DMS53 (cell line): ENCODE results near the gene RASGRF1.
A peak's percentile ranks its signal among the peaks of the same experiment; 100 is the strongest.
"Not testable (repeated sequence)": the region's sequence is repeated elsewhere in the genome, so short reads cannot be mapped to it uniquely, and the experiment has no call there.

Source experiments
- DNase-seq: peaks from one replicate; lab custom pipeline; 2025; lab: John Stamatoyannopoulos, UW

Gene RASGRF1, protein sequence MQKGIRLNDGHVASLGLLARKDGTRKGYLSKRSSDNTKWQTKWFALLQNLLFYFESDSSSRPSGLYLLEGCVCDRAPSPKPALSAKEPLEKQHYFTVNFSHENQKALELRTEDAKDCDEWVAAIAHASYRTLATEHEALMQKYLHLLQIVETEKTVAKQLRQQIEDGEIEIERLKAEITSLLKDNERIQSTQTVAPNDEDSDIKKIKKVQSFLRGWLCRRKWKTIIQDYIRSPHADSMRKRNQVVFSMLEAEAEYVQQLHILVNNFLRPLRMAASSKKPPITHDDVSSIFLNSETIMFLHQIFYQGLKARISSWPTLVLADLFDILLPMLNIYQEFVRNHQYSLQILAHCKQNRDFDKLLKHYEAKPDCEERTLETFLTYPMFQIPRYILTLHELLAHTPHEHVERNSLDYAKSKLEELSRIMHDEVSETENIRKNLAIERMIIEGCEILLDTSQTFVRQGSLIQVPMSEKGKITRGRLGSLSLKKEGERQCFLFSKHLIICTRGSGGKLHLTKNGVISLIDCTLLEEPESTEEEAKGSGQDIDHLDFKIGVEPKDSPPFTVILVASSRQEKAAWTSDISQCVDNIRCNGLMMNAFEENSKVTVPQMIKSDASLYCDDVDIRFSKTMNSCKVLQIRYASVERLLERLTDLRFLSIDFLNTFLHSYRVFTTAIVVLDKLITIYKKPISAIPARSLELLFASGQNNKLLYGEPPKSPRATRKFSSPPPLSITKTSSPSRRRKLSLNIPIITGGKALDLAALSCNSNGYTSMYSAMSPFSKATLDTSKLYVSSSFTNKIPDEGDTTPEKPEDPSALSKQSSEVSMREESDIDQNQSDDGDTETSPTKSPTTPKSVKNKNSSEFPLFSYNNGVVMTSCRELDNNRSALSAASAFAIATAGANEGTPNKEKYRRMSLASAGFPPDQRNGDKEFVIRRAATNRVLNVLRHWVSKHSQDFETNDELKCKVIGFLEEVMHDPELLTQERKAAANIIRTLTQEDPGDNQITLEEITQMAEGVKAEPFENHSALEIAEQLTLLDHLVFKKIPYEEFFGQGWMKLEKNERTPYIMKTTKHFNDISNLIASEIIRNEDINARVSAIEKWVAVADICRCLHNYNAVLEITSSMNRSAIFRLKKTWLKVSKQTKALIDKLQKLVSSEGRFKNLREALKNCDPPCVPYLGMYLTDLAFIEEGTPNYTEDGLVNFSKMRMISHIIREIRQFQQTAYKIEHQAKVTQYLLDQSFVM (N-terminal part only)

DNA sequence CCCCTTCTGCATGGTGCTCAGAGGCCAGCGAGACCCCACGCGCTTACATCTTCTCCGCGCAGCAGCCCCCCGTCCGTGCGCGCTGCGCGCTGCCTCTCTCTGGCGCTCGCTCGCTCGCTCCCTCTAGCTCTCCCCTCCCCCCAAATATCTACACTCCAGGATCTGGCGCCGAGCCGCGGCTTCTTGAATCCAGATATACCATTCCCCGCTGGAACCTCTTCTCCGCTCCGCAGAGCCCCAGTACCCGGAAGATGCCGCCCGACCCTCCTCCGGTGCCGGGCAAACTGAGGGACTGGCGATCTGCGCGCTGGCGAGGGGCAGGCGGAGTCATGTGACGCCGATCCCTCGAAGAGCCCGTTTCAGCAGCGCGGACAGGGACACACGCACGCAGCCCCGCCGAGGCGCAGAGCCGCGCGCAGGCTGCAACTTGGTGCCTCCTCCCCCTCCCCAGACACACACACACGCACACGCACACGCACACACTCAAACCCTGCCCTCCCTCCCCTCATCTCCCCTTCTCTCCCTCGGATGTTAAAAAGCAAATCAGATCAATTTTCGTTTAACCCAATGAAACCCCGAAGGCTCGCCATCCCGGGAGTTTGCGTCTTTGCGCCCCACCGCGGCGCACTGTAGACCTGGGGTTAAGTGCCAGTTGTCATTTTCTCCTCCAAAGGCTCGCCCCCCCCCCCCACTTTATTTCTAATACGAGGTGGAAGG is at the start of gene RASGRF1:
TSS of gene RASGRF1 (minus strand) at position 294 of the 717 bp plus-strand sequence. CDS start at position 12, 282 bp downstream.
- DNase-seq: no peak

DNA sequence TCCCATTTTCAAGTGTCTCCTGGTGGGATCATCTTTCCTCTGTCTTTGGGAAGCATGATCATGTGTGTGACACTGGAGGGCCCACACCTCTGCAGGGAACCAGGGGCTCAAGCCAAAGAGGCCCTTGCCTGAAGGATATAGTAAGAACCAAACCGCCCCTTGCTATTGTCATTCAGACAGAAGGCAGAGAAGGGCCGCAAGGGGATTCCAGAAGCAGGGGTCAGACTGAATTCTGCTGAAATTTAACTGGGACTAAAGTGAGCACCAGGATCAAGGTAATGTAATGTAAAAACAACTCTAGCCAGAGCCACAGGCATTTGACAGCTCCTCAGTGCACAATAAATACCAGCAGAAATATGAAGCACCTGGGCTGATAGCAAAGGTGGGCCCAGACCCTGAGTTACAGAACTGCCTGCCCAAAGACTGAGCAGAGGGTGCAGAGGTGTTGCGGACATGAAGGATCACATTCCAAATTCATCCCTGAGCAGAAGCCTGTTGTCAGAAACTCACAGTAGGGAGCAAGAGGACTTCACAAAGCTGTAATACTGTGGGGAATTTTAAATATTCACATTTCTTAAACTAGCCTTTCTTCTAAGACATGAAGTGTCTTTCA is 46.0 kb upstream of the RASGRF1 start:
- no peak for DNase-seq

DNA sequence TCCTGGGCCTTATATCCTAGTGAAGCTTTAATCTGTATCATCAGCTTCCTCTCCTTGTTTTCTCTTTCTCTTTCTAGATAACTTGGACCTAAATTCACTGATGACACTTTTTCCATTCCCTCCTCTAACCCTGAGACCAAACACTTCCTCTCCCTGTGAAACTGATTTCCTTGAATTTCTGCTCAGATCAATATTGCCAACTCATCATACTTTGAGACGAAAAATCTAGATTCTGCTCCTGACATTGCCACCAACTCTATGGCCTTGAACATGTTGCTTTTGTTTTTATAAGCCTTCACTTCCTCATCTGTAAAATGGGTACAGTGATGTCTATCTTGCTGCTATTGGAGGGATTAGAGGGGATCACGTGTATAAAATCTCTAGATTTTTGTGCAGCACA is 42.7 kb upstream of the RASGRF1 start:
- no peak for DNase-seq

DNA sequence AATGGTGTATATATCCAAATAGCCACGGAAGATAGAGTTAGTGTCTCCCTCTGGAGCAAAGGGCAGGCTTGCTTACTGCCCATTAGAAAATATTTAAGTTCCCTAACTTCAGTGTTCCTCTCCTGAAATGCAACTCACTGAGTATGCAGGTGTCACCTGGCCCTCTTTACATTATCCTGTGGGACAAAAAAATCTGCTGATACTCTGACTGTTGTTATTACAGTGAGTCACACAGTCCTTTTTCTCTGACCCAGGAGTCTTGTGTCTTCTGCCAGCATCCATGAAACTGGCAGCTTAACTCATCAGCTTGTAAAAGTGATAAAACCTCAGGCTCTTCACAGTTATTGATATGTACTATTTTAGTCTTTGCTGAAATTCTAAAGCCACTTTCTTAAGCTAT is 42.2 kb upstream of the RASGRF1 start:
- peak; percentile 3 for DNase-seq

DNA sequence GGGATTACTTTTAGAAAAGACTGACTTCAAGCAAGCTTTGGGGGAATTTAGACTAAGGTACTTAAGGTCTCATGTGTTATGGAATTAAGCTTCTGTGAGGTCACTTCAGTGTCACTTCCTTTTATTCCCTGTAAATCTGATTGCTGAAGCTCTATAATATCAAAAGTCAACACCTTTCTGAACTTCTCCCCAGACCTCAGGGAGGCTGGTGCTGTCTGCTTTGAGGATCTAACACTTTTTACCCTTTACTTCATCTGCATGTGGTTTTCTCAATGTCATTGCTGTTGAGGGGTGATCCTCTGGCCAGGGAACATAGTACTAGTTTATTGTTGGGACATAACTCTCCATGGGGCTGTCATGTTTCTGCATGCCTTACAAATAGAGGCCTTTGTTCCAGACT is 41.8 kb upstream of the RASGRF1 start:
- no peak for DNase-seq

DNA sequence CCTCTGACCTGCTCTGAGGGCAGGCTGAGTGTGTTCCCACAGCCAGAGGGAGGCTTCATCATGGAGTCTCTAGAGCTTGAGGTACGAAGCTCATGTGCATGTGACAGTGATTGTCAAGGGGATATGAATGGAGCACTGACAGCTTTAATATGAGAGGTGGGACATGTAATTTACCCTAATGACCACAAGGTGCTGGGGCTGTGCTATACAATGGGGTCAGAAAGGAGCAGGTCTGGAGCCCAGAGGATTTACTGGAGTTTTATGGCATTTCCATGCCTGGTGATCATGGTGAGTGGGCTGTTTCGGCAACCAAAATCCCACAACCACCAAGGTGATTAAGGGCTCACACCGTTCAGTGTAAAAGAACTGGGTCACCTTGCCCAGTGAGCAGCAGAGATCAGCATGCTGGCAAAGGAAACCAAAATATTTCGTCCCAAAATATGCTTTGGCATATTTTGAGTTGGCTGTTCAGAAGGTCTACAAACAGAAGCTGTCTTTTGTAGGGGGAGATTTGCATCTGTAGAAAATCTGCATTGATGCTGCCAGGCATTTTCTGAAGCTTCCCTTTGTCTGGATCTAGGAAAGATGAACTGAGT is 40.1 kb upstream of the RASGRF1 start:
- DNase-seq: peak; percentile 6

DNA sequence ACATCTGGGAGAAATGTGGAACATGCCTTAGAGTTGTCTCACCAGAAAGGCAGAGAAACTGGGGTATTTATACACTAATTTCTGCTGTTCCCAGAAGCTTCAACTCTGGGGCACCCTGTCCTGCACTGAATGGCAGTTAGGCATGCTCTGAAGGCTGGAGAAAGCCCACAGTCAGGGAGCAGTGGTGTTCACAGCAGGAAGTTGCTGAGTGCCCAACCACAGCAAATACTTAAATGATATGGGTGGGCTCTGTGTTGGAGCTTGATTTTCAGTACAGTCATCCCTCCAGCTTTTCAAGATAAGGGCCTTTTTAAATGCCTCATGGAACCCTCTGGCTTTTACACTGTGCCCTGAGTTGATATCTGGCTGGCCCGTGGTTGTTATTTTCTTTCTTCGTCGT is 38.7 kb upstream of the RASGRF1 start:
- DNase-seq: no peak

DNA sequence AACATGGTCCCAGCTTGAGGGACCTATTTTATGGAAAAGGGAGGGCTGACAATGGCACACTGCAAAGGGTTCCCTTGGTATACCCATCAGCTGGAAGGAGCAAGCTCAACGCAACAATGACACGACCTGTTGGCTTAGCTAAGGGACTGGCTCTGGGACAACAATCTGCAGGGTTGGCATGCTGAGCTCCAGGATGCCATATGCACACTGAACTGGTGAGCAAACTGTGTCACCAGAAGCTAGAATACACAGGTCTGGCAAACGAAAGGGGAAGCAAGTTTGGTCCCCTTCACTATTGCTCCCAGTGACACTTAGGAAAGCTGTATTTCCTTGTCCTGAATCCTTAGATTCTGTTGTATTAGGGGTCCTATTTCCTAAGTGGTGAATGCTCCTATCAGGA is 38.0 kb upstream of the RASGRF1 start:
- no peak for DNase-seq

DNA sequence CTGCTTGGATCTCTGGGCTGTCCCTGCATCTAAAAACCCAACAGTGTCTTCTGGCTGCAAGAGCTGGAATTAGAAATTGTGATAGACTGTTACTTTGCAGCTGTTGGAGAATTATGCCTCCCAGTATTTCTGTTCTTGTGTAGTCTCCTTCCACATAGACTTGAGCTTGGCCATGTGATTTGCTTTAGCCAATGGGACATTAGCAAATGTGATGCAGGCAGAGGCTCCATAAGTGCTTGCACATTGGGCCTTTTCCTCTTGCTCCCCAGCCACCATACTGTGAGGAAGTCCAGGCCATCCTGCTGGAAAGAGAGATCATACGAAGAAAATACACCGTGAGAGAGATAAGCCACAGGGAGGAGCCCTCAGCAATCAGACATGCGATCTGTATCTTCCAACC is 33.8 kb upstream of the RASGRF1 start:
- no peak for DNase-seq

DNA sequence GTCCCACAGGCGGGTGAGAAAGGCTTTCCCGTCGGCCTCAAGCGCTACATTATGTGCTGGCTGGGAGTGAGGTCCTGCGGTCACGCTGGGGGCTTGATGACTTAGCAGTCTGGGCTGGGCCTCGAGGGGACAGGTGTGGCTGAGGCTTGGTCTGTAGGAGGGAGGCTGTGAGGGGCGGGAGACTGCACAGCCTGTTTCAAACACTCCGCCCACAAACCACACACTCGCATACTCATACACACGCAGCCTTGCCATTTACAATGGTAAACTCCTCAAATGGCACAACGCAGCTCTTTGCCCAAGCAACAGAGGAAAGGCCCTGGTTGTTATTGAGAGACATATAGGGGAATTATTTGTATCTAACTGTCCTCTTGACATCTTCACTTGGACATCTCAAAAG is 32.4 kb upstream of the RASGRF1 start:
- DNase-seq: no peak

DNA sequence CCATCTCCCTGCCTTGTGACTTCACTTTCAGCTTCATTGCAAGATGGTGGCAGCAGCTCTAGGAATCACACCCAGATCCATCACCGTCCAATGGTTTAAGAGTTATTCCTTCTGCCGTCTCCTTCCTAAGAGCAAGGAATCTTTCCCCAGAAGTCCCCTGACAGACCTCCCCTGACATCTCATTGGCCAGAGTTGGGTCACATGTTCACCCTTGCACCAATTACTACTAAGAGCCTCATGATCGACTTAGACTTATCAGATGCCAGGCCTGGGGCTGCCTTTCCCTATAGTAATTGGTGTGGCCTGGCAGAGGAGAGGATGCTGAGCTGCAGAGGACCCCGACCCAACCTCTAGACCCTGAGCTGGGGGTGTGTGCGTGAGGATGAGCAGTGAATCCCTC is 31.8 kb upstream of the RASGRF1 start:
- no peak for DNase-seq

DNA sequence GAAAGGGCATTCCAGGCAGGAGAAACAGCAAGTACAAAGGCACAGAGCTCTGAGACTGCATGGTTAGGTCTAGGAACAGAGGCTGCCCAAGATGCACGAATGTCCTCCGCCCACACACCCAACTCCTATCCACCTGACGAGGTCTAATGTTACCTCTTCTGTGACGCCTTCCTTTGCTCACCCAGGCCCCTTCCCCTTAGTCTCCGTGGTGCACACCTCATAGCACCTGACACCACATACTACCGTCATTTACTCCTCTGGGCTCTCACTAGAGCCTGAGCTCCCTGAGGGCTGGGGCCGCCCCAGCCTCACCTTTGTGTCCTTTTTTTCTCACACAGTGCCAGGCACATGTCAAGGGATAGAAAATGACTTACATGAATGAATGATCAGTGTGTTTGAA is 31.0 kb upstream of the RASGRF1 start:
- DNase-seq: no peak

DNA sequence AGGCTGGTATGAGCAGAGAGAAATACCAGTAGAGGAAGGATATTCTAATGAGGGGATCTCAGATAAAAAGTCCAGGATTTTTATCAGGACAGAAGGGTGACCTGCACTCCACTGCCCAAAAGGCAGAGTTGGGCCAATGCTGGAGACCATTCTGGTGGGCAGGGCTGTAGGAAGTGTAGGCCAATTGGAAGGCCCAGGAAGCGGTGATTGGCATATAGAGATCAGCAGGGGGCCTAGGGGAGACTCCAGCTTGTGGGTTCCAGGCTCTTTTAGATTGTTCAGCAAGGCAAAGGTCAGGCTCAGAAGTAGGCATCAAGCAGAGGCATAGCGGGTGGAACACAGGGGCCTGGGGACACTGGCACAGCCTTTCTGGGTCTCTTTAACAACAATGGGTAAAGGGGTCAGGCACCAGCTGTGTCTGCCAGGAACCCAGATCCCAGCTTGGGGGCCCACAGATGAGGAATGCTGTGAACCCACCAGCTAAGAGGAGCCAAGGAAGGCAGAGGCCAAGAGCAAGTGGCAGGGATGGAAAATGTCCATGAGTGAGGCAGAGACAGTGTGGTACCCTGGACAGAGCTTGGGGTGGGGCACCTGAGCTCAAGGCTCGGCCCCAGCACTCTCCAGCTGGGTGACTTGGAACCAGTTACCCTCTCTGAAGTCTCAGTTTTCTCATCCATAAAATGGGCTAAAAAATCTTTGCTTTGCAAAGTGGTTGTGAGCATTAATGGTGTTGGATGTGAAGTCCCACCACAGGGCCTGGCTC is 27.0 kb upstream of the RASGRF1 start:
- DNase-seq: no peak

DNA sequence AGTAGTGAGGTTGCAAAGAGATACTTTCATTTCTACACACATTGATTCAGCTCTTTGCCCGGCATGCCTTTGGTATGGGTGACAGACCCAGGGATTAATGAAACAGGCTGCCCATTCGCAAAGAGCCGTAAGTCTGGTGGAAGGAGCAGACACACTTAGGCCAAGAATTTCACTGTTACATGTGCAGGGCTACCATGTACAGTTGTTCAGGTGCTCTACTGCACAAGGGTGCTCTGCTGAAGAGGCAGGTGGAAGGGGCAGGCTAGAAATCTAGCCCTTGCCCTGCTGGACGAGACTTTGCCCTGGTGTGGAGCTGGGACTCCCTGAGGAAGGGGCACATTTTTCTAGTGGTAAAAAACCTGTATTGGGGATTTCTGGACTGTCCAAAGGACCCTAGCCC is 26.2 kb upstream of the RASGRF1 start:
- DNase-seq: no peak

DNA sequence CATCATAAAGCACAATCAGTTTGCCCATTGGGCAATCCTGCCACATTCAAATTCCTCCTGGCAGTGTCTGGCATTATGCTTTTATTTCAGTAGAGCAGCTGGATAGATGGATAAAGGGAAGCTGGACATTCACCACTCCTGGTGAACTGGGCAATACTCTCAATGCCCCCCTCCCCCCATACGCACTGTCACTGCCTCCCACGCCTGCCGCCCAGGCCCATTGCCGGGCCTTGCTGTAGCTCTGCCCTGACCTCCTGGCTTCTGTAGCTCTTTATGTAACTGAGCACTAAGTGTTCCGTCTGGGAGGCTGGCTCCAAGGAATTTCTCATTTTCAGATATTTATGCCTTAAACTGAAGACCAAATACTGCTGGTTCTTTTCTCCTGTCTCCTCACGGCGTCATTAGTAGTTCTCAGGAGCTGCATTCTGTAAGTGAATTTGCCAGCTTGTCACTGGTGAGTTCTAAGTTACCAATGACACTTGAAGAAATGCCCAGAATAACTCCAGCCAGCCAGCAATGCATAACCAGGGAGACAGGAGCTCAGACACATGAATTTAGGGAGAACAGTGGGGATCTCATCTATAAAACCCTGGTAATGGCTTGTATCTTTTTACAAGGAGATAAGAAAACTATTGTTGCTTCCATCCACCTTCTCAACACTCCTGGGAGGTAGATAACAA is 25.5 kb upstream of the RASGRF1 start:
- no peak for DNase-seq

DNA sequence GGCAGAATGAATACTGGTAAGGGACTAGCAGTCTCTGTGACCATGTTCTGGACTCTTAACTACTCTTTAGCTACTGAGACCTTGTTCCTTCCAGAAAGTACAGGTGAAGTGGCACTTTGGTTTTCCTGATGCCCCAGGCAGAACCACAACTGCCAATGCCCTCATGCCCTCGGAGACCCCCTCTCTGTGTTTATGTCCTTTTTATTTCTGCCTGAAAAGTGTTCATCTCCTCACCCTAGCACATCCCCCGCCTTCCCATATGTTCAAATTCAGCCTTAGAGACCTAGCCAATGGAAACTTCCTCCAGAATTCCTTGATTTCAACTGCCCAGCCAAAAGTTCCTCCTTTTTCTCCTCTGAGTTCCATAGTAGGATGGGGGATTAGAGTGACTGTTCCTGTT is 23.3 kb upstream of the RASGRF1 start:
- no peak for DNase-seq

DNA sequence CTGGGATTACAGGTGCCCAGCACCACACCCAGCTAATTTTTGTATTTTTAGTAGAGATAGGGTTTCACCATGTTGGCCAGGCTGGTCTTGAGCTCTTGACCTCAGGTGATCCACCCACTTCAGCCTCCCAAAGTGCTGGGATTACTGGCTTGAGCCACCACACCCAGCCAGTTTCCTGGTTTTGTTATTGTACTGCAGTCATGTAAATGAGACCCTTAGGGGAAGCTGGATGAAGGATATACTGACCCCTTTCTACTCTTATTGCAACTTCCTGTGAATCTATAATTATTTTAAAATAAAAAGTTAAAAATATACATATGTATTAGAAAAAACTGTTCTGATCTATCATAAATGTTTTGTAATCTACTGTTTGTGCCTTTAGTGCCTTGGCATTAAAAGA is 20.8 kb upstream of the RASGRF1 start:
- not testable (repeated sequence) for DNase-seq

DNA sequence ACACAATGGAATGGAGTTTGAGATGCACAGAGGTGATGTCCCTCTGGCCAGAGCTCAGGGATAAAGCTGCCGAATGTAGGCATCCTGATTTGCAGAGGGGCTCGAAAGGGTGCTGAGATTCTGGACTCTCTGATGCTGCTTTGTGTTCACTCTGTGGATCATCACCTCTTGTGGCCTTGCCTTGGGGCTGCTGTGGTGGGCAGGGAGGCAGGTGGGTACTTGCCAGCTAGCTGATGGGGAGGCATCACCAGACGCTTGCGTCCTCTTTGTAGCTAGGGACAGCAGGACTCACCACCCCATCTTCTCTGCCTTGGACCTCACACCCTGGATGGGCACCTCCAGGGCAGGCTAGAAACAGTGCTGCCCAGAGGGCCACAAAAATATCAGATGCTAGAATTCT is 14.6 kb upstream of the RASGRF1 start:
- DNase-seq: no peak

DNA sequence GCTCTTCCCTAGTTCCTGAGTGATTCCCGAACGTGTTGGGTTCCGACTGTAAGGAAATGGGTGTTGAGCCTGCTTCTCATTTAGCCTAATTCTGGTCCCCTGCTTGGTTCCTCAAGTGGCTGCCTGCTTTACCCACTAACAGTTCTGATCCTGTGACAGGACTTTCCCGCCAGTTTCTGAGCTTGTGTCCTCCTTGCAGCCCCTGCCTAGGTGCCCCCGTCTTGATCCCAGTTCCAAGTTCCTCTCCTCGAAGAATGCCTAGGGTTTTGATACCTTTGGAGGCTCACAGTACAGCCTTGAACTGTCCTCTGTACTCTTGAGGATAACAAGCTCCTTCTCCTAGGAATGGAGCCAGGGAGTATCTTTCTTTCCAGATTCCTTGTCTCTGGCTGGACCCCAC is 12.0 kb upstream of the RASGRF1 start:
- DNase-seq: no peak
